Stimulated activated CD4-positive, alpha-beta T cell treated with anti-CD3 and anti-CD28 coated beads, Interleukin-15, amount 100 ng/mL, for 1 hour (primary cell): ENCODE data around the gene P2RX3.
"Not testable (repeated sequence)": the region's sequence is repeated elsewhere in the genome, so short reads cannot be mapped to it uniquely, and the experiment has no call there.

Experiments used
- DNase-seq, 2 donors: peaks; one replicate each; pipeline ENCODE4 v3.0.0-alpha.2; 2020; ENCODE audit warnings: low read depth in 1 of 2, low spot score in 1 of 2

The P2RX3 gene

GRCh38 chr11:57395905-57396623 lies 57.9 kb downstream of the P2RX3 start:
- no peak for DNase-seq

- DNase-seq, result no peak
Measured at GRCh38 chr11:57396744-57397143, 58.6 kb downstream of the P2RX3 start.

GRCh38 chr11:57397394-57397990 lies 59.3 kb downstream of the P2RX3 start:
- DNase-seq, result no peak

GRCh38 chr11:57399221-57399620 lies 61.1 kb downstream of the P2RX3 start:
- DNase-seq, result no peak

GRCh38 chr11:57399972-57400578 lies 61.9 kb downstream of the P2RX3 start:
- DNase-seq, result no peak

GRCh38 chr11:57402188-57403002 lies 64.2 kb downstream of the P2RX3 start:
- DNase-seq, result no peak

GRCh38 chr11:57403003-57403801 lies 65.0 kb downstream of the P2RX3 start:
- DNase-seq, result not testable (repeated sequence)

GRCh38 chr11:57403802-57404147 lies 65.6 kb downstream of the P2RX3 start:
- no peak for DNase-seq

- no peak for DNase-seq
Measured at GRCh38 chr11:57405271-57405860, 67.2 kb downstream of the P2RX3 start.

- no peak for DNase-seq
Measured at GRCh38 chr11:57406337-57406904, 68.3 kb downstream of the P2RX3 start.

- DNase-seq, result no peak
Measured at GRCh38 chr11:57407010-57407920, 69.1 kb downstream of the P2RX3 start.

GRCh38 chr11:57407941-57408475 lies 69.9 kb downstream of the P2RX3 start:
- no peak for DNase-seq

GRCh38 chr11:57408771-57409170 lies 70.6 kb downstream of the P2RX3 start:
- DNase-seq, result no peak

GRCh38 chr11:57409321-57410100 lies 71.4 kb downstream of the P2RX3 start:
- no peak for DNase-seq

- DNase-seq, result no peak
Measured at GRCh38 chr11:57410287-57410686, 72.1 kb downstream of the P2RX3 start.

GRCh38 chr11:57413681-57414080 lies 75.5 kb downstream of the P2RX3 start:
- no peak for DNase-seq

GRCh38 chr11:57414612-57415212 lies 76.6 kb downstream of the P2RX3 start:
- DNase-seq, result no peak

- no peak for DNase-seq
Measured at GRCh38 chr11:57416436-57416835, 78.3 kb downstream of the P2RX3 start.
